ENCODE data around the gene PHETA1.
"Not testable (repeated sequence)": the region's sequence is repeated elsewhere in the genome, so short reads cannot be mapped to it uniquely, and the experiment has no call there.

Gene PHETA1

DNA sequence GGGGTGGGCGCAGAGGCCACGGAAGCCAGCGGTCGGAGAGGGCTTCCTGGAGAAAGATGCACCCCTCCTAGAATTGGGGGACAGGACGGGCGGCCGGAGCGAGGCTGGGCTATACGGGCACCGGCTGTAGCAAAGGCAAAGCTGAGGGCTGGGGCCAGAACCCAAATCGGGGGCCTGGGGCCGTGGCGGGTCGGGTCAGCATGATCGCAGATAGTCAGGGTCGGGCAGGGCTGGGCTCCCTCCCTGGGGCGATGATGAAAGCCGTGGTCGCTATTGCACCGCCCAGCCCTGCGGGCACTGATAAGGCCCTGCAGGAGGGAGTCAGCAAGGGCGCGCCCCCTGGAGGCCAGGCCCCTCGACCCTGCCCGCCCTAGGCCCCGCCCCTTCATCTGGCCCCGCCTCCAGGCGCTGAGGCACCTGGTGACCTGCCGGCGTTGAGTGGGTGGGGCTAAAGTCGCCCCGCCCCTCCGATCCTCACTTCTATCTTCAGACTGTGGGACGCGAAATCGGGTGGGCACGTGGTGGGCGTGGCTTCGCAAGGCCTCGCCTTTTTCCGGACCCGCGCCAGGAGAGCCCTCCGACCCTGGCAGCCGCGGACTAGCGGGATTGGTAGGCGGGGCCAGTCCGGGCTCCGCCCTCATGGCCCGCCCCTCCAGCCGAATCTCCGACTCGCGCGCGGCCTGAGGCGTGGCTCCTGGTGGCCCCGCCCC, 36.4 kb upstream of the PHETA1 start:
- peak; percentile 100 for DNase-seq (ENCODE audit: low read depth, low spot score)

DNA sequence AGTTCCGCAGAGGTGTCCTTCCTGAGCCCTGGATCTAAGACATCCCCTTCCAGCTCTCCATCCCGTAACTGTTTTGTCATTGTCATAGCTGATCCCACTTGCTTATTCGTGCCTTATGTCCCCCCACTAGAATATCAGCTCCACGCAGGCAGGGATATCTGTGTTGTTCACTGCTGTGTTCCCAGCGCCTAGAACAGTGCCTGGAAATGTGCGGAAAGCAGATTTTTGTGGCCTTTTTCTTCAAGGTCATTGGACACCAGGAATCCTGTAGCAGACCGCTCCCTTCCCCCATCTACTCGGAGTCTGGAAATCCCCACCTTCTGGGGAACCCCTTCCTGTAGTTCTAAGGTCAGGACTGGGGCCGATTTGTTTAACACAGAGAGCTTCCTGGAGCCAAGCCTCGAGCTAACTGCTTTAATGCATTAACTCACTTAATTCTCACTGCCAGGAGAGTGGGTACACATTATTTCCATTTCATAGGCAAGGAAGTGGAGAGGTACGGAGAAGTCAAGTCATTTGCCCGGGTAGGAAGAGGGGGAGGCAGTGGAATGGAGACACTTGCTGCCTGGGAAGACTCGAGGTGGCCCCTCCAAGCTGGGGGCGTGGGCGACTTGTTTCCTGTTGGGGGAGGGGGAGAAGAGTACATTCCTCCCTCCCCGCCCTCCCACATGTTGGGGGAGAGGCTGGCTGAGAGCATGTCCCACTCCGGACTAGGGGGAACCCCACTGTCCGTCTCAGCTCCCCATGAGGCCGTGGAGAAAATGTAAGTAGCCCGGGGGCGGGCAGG, 35.7 kb upstream of the PHETA1 start:
- DNase-seq (ENCODE audit: low read depth, low spot score), result peak; percentile 61

DNA sequence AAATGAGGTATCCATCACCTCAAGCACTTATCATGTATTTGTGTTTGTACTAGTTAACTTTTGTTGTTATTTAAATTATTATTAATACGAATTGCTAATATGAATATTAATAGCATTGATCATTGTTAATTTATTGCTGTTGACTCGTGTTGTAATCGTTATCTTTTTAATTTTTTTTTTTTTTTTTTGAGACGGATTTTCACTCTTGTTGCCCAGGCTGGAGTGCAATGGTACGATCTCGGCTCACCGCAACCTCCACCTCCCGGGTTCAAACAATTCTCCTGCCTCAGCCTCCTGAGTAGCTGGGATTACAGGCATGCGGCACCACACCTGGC, 33.6 kb upstream of the PHETA1 start:
- DNase-seq (ENCODE audit: low read depth, low spot score), result not testable (repeated sequence)

GRCh38 chr12:111401167-111401605, 32.3 kb upstream of the PHETA1 start:
- DNase-seq (ENCODE audit: low read depth, low spot score), result no peak

- not testable (repeated sequence) for DNase-seq (ENCODE audit: low read depth, low spot score)
These were observed 31.0 kb upstream of the PHETA1 start for GRCh38 chr12:111399741-111400404.

- no peak for DNase-seq (ENCODE audit: low read depth, low spot score)
These were observed 29.6 kb upstream of the PHETA1 start for GRCh38 chr12:111398530-111398929.

GRCh38 chr12:111396726-111397445, 28.0 kb upstream of the PHETA1 start:
- peak; percentile 70 for DNase-seq (ENCODE audit: low read depth, low spot score)

DNA sequence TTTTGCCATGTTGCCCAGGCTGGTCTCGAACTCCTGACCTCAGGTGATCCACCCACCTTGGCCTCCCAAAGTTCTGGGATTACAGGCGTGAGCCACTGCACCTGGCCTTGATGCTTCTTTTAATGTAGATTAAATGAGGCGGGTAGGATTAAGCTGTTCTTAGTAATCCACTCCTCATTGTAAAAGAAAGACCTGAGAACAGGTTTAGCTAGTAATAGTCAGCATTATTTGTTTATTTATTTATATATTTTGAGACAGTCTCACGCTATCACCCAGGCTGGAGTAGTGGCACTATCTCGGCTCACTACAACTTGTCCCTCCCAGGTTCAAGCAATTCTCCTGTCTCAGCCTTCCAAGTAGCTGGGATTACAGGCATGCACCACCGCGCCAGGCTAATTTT, 27.4 kb upstream of the PHETA1 start:
- not testable (repeated sequence) for DNase-seq (ENCODE audit: low read depth, low spot score)

DNA sequence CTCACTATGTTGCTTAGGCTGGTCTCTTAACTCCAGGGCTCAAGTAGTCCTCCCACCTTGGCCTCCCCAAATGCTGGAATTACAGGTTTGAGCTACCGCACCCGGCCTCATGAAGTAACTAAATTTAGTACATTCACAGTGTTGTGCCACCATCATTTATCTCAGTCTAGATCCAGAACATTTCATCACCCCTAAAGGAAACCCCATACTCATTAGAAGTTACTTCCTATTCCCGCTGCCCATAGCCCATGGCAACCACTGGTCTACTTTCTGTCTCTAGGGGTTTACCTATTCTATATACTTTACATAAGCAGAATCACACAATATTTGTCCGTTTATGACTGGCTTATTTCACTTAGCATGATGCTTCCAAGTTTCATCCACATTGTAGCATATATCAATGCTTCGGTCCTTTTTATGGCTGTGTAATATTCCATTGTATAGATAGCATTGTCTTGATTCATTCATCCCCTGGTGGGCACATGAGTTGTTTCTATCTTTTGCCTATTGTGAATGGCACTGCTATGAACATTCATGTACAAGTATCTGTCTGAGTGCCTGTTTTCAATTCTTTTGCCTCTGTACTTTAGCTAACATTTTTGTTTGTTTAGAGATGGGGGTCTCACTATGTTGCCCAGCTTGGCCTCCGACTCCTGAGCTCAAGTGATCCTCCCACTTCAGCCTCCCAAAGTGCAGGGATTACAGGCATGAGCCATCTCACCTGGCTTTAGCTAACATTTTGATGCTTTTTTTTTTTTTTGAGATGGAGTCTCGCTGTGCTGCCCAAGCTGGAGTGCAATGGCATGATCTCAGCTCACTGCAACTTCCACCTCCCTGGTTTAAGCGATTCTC, 26.7 kb upstream of the PHETA1 start:
- DNase-seq (ENCODE audit: low read depth, low spot score), result no peak

DNA sequence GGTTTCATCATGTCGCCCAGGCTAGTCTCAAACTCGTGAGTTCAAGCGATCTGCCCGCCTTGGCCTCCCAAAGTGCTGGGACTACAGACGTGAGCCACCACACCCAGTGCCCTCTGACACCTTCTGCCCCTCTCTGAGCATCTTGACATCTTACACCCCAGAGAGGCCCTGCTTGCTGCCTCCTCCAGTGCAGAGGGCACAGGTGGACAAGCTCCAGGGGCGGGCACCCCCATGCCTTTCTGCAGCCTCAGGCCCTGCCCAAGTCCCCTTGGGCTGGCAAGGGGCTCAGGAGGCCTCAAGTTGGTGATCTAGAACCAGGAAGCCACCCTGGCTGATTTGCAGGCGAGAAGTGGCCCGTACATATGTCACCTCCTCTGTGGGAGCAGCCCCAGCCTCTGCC, 25.6 kb upstream of the PHETA1 start:
- DNase-seq (ENCODE audit: low read depth, low spot score), result no peak

DNA sequence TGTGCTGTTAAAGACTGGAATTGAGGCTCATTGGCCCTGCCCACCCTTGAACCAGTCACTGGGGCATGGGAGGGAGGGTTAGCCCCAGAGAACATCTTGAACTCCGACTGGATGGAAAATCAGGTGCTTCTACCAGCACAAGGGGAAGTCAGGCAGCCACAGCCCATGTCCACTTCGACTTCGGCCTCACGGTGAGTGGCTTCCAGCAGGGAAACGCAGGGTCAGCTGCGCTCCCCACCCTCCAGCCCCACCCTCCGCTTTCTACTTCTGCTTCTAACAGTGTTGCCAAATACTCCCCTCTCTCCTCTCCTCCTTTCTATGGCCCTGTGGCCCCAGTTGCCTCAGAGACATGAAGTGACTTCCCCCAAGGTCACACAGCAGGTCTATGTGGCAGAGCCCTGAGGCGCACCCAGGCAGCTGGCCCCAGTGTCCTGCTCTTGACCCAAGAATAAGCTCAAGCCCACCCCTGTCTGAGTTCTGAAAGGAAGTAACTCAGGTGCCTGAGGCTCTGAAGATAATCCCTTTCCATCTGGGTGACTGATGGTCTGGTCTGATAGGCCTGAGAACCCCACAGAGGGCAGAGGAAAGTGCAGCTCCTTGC, 24.9 kb upstream of the PHETA1 start:
- DNase-seq (ENCODE audit: low read depth, low spot score), result no peak

DNA sequence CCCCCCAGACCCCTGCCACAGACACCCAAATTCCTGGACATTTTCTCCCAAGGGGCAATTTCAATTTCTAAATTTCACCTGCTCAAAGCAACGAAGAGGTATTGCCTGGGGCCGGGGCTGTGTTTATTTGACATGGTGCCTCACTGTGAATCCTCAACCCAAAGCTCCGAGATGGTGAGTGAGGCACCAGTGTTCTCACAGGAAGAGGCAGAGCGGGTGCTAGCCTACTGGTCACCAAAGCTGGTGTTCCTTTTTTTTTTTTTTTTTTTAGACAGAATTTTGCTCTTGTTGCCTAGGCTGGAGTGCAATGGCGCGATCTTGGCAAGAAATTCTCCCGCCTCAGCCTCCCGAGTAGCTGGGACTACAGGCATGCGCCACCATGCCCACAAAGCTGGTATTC, 22.0 kb upstream of the PHETA1 start:
- no peak for DNase-seq (ENCODE audit: low read depth, low spot score)

DNA sequence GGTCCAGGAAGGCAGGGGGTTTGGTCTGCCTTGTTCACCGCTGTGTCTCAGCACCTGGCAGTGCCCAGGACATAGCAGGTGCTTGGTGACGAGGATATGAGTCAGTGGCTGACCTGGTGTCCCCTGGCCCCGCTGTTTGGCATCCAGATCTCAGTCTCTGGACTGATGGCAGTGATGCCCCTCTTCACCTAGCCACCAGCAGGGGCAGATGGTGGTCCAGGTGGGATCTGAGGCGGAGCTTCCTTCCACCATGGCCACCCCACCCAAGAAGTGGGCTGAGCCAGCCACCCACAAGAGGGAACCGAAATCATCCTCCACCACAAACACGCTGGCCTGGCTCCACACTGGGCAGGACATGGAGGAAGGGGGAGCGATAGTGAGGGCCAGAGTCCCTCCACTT, 20.7 kb upstream of the PHETA1 start:
- DNase-seq (ENCODE audit: low read depth, low spot score), result no peak

- DNase-seq (ENCODE audit: low read depth, low spot score), result no peak
These were observed 18.9 kb upstream of the PHETA1 start for GRCh38 chr12:111387747-111388323.

GRCh38 chr12:111386885-111387284, 18.0 kb upstream of the PHETA1 start:
- DNase-seq (ENCODE audit: low read depth, low spot score), result no peak

DNA sequence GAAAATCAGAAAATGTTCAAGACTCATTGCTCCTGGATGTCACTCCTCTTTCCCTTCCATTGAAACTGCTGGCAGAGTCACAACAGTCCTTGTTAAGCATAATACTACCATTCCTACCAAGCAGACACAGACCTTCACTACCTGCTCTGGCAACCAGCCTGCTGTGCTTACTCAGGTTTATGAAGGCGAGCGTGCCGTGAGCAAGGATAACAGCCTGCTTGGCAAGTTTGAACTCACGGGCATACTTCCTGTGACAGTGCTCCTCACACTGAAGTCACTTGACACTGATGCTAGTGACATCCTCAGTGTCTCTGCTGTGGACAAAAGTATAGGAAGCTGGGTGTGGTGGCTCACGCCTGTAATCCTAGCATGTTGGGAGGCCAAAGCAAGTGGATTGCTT, 15.7 kb upstream of the PHETA1 start:
- no peak for DNase-seq (ENCODE audit: low read depth, low spot score)

DNA sequence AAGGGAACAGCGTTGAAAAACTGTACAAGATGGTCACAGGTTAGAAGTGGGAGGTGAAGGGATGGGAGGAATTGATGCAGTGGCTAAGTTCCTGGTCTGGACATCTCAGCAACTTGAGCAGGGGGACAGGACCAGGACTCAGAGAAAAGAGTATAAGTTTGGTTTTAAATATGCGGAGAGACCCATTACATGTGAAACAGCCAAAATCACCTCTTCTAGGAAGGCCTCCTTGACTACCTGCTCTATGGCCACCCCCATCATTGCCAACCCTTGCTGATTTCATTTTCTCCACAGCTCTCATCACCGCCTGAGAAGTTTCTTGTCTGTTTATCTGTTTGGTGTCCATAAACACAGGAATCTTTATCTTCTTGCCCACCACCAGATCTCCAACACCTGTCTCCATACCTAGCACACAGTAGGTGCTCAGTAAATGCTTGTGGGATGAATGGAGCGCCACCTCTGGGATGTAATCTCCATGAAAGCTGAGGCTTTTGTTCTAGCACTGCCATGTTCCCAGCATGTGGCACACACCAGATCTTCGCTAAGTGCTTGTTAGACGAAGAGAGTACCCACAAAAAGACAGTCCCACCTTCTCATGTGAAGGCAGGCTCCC, 11.2 kb upstream of the PHETA1 start:
- DNase-seq (ENCODE audit: low read depth, low spot score), result no peak

DNA sequence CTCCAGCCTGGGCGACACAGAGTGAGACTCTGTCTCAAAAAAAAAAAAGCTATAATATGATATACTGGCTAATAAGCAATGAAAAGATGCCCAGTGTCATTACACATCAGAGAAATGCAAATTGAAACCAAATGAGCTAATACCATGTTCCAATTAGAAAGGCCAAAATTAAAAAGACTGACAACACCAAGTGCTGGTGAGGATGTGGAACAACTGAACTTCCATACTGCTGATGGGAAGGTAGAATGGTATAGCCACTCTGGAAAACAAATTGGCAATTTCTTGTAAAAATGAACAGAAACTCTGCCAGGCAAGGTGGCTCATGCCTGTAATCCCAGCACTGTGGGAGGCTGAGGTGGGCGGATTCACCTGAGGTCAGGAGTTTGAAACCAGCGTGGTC, 8.5 kb upstream of the PHETA1 start:
- no peak for DNase-seq (ENCODE audit: low read depth, low spot score)

DNA sequence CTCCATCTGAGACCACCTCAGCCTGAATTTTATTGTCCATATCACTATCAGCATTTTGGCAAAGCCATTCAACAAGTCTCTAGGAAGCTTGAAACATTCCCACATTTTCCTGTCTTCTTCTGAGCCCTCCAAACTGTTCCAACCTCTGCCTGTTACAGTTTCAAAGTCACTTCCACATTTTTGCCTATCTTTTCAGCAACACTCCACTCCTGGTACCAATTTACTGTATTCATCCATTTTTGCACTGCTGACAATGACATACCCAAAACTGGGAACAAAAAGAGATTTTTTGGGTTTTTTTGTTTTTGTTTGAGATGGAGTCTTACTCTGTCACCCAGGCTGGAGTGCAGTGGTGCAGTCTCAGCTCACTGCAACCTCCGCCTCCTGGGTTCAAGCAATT, 4.3 kb upstream of the PHETA1 start:
- DNase-seq (ENCODE audit: low read depth, low spot score), result not testable (repeated sequence)
